H1 (cell line): ENCODE measurements around the gene TXNDC11.

Source experiments
- CHD1 ChIP-seq: IDR thresholded peaks from 2 replicates; pipeline ENCODE4 v1.6.1; 2012; ENCODE audit warnings: low read depth, low read length, improper control_type of control experiment
- EZH2 ChIP-seq: fragments of 200-600 bp; sonication (generic); IDR thresholded peaks from 2 replicates; pipeline ENCODE4 v1.7.1; 2012; ENCODE audit warnings: low read depth, mild to moderate bottlenecking, moderate library complexity, low read length, inconsistent platforms; ENCODE audit not compliant: severe bottlenecking
- MAFK ChIP-seq: IDR thresholded peaks from 2 replicates; pipeline ENCODE4 v1.6.1; 2012; ENCODE audit warnings: low read depth, mild to moderate bottlenecking, improper control_type of control experiment, low read length
- POLR2AphosphoS5 ChIP-seq: IDR thresholded peaks from 2 replicates; pipeline ENCODE4 v1.6.1; 2011; ENCODE audit warnings: low read depth, low read length
- RAD21 ChIP-seq, 2 experiments: IDR thresholded peaks in 1 of 2; conservative IDR thresholded peaks in 1 of 2; 2 replicates each; pipeline ENCODE4 v1.6.1; 2011; ENCODE audit warnings: low read depth in 2 of 2, low read length in 2 of 2, improper control_type of control experiment in 1 of 2, inconsistent platforms in 1 of 2, mild to moderate bottlenecking in 1 of 2, moderate library complexity in 1 of 2
- RFX5 ChIP-seq: IDR thresholded peaks from 2 replicates; pipeline ENCODE4 v1.6.1; 2011; ENCODE audit warnings: low read depth, low read length, improper control_type of control experiment, borderline replicate concordance
- SP2 ChIP-seq: IDR thresholded peaks from 2 replicates; pipeline ENCODE4 v1.6.1; 2012; ENCODE audit warnings: mild to moderate bottlenecking, low read length, inconsistent platforms
- TAF7 ChIP-seq: optimal IDR thresholded peaks from 2 replicates; pipeline ENCODE3; 2011; ENCODE audit warnings: low read depth, mild to moderate bottlenecking, inconsistent platforms, low read length, moderate library complexity, borderline replicate concordance
- TF ChIP-seq, protein P1 (sequence below): IDR thresholded peaks from 2 replicates; pipeline ENCODE4 v1.6.1; 2011; ENCODE audit warnings: low read length, improper control_type of control experiment
- TF ChIP-seq, protein P2 (sequence below), 3 experiments: IDR thresholded peaks; 1 replicate in 2 of 3; 2 replicates in 1 of 3; pipeline versions ENCODE4 v1.5.1 to v1.6.1; 2011; ENCODE audit warnings: low read length in 3 of 3, mild to moderate bottlenecking in 3 of 3, inconsistent platforms in 2 of 3, low read depth in 1 of 3, moderate library complexity in 1 of 3; ENCODE audit not compliant: insufficient read depth in 1 of 3; ENCODE audit errors: control extremely low read depth in 1 of 3

- TF ChIP-seq CHD1, result no peak
- no peak for TF ChIP-seq SP2
- TF ChIP-seq, protein P1, sequence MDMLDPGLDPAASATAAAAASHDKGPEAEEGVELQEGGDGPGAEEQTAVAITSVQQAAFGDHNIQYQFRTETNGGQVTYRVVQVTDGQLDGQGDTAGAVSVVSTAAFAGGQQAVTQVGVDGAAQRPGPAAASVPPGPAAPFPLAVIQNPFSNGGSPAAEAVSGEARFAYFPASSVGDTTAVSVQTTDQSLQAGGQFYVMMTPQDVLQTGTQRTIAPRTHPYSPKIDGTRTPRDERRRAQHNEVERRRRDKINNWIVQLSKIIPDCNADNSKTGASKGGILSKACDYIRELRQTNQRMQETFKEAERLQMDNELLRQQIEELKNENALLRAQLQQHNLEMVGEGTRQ, result no peak
- no peak for TF ChIP-seq TAF7
- TF ChIP-seq RAD21 (IDR thresholded peaks at IDR 0.05 in 1 of 2, conservative IDR thresholded peaks at IDR 0.05 in 1 of 2; ENCODE audit: low read depth in 2 of 2, low read length in 2 of 2), result no peak
- TF ChIP-seq EZH2, result no peak
- no peak for TF ChIP-seq RFX5
- TF ChIP-seq, protein P2, sequence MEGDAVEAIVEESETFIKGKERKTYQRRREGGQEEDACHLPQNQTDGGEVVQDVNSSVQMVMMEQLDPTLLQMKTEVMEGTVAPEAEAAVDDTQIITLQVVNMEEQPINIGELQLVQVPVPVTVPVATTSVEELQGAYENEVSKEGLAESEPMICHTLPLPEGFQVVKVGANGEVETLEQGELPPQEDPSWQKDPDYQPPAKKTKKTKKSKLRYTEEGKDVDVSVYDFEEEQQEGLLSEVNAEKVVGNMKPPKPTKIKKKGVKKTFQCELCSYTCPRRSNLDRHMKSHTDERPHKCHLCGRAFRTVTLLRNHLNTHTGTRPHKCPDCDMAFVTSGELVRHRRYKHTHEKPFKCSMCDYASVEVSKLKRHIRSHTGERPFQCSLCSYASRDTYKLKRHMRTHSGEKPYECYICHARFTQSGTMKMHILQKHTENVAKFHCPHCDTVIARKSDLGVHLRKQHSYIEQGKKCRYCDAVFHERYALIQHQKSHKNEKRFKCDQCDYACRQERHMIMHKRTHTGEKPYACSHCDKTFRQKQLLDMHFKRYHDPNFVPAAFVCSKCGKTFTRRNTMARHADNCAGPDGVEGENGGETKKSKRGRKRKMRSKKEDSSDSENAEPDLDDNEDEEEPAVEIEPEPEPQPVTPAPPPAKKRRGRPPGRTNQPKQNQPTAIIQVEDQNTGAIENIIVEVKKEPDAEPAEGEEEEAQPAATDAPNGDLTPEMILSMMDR (IDR thresholded peaks at IDR 0.05; ENCODE audit: control extremely low read depth in 1 of 3, insufficient read depth in 1 of 3, low read depth in 1 of 3, low read length in 3 of 3), result no peak
- TF ChIP-seq MAFK, result no peak
- no peak for TF ChIP-seq POLR2AphosphoS5
These were observed 61.1 kb downstream of the TXNDC11 start for GRCh38 chr16:11681556-11681955.
